HepG2 (cell line): Measurements from ENCODE around the gene RBBP9.

Experiments used
- CTCF ChIP-seq: sonication (generic); formaldehyde crosslinking; IDR thresholded peaks from 2 replicates; pipeline ENCODE4 v1.5.0; 2020; ENCODE audit warnings: mild to moderate bottlenecking, missing genetic modification reagents, moderate library complexity
- FOXP1 ChIP-seq, 2 experiments: fragments of 450-650 bp in 1 of 2; IDR thresholded peaks; 2 replicates each; pipeline ENCODE4 v1.6.1; 2017 to 2018; ENCODE audit warnings: antibody characterized with exemption in 1 of 2
- NFKB2 ChIP-seq: sonication (generic); formaldehyde crosslinking; IDR thresholded peaks from 2 replicates; pipeline ENCODE4 v1.4.0; 2020; ENCODE audit warnings: missing genetic modification reagents, borderline replicate concordance
- RBAK ChIP-seq: sonication (generic); formaldehyde crosslinking; IDR thresholded peaks from 2 replicates; pipeline ENCODE4 v1.5.1; 2020; ENCODE audit warnings: mild to moderate bottlenecking, missing genetic modification reagents
- TGIF2 ChIP-seq: IDR thresholded peaks from 2 replicates; pipeline ENCODE4 v1.6.1; 2016; ENCODE audit warnings: control low read depth, missing compliant biosample characterization
- ZBTB33 ChIP-seq: sonication (generic); formaldehyde crosslinking; IDR thresholded peaks from 2 replicates; pipeline ENCODE4 v1.4.0; 2020; ENCODE audit warnings: missing genetic modification reagents
- ZBTB46 ChIP-seq: sonication (generic); formaldehyde crosslinking; IDR thresholded peaks from 2 replicates; pipeline ENCODE4 v1.4.0; 2020; ENCODE audit warnings: mild to moderate bottlenecking, missing genetic modification reagents, borderline replicate concordance
- ZNF121 ChIP-seq: sonication (generic); formaldehyde crosslinking; IDR thresholded peaks from 2 replicates; pipeline ENCODE4 v1.5.0; 2020; ENCODE audit warnings: mild to moderate bottlenecking, missing genetic modification reagents
- ZNF124 ChIP-seq: sonication (generic); formaldehyde crosslinking; IDR thresholded peaks from 2 replicates; pipeline ENCODE4 v1.4.0; 2020; ENCODE audit warnings: missing genetic modification reagents
- ZNF142 ChIP-seq: sonication (generic); formaldehyde crosslinking; IDR thresholded peaks from 2 replicates; pipeline ENCODE4 v1.4.0; 2020; ENCODE audit warnings: missing genetic modification reagents
- ZNF263 ChIP-seq: sonication (generic); formaldehyde crosslinking; IDR thresholded peaks from 2 replicates; pipeline ENCODE4 v1.4.0; 2020; ENCODE audit warnings: missing genetic modification reagents
- ZNF550 ChIP-seq: sonication (generic); formaldehyde crosslinking; IDR thresholded peaks from 2 replicates; pipeline ENCODE4 v1.4.0; 2020; ENCODE audit warnings: mild to moderate bottlenecking, missing genetic modification reagents, borderline replicate concordance

- no peak for TF ChIP-seq ZBTB33 (CRISPR knock-in tag)
- no peak for TF ChIP-seq NFKB2 (CRISPR knock-in tag)
- no peak for TF ChIP-seq CTCF (CRISPR knock-in tag)
- TF ChIP-seq TGIF2 (CRISPR knock-in tag): no peak
- no peak for TF ChIP-seq ZNF121 (CRISPR knock-in tag)
- no peak for TF ChIP-seq ZNF550 (CRISPR knock-in tag)
- TF ChIP-seq RBAK (CRISPR knock-in tag): no peak
- no peak for TF ChIP-seq ZNF142 (CRISPR knock-in tag)
- TF ChIP-seq ZBTB46: no peak
- TF ChIP-seq ZNF124 (CRISPR knock-in tag): no peak
- no peak for TF ChIP-seq FOXP1 (IDR thresholded peaks at IDR 0.05)
- TF ChIP-seq FOXP1 (CRISPR knock-in tag; IDR thresholded peaks at IDR 0.05): no peak
- no peak for TF ChIP-seq ZNF263 (CRISPR knock-in tag)
These were observed 35.6 kb upstream of the RBBP9 start for GRCh38 chr20:18532626-18533025.
